GM12872 (cell line): Measurements from ENCODE around the gene CFAP65.

Experiments
- CTCF ChIP-seq: IDR thresholded peaks from 3 replicates; pipeline ENCODE4 v1.5.1; 2011; ENCODE audit warnings: low read depth, mild to moderate bottlenecking, low read length, moderate library complexity; ENCODE audit not compliant: insufficient read depth

The CFAP65 gene

GRCh38 chr2:219060821-219061791 is 19.8 kb upstream of the CFAP65 start, which contains the start of gene IHH:
Gene IHH (minus strand): TSS chr2:219060921. CDS start chr2:219060467, 454 bp downstream.
- TF ChIP-seq CTCF: no peak

GRCh38 chr2:219059725-219060682 is 18.7 kb upstream of the CFAP65 start:
- TF ChIP-seq CTCF: no peak

GRCh38 chr2:219059375-219059724 is 18.0 kb upstream of the CFAP65 start:
- no peak for TF ChIP-seq CTCF

GRCh38 chr2:219058541-219059374 is 17.4 kb upstream of the CFAP65 start:
- TF ChIP-seq CTCF: no peak

- TF ChIP-seq CTCF: peak; percentile 93
Observed at GRCh38 chr2:219057709-219058540, 16.6 kb upstream of the CFAP65 start.

- no peak for TF ChIP-seq CTCF
Observed at GRCh38 chr2:219056896-219057708, 15.8 kb upstream of the CFAP65 start.
